ENCODE results near the gene LIN54. TPM values are rescaled to one million over a fixed set of nuclear protein-coding genes. Genes with fewer than 3 reads are reported as not detected.

The LIN54 gene
- total and polyA plus RNA-seq, 9 of the 15 experiments (the other 6 are each of a cell fraction or from before 2014, with no cell fraction given) = 2.2 to 22.5 (median 15.8) TPM

DNA sequence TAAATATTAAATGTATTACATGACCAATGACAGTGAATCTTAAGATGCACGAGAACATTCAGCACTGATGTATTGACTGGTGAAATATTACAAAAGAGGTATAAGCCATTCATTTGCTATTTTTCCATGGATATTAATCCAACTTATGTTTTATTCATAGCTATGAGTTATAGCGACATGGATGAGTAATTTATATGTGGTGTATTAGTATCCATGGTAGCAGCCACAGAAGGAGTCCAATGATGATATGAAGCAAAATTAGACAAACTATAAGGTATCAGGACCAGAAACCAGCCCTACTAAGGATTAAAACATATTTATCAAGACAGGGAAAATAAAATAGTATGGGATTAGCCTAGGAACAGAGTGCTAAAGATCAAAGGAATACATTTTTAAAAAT lies 59.4 kb downstream of the LIN54 start:
- Histone ChIP-seq H3K27ac (ENCODE audit: extremely low read depth, low read depth, low read length) (no peak overlapping the region), H3K4me1 (replicated peaks in 1 of 2; ENCODE audit: control insufficient read depth in 2 of 2, insufficient read depth in 2 of 2, low read length in 2 of 2) (no peaks in the 10 kb centered on the region), H3K9me3 (replicated peaks; ENCODE audit: control insufficient read depth, insufficient read depth, low read depth, low read length) (no peaks in the 10 kb centered on the region), H3K4me3 (no peak overlapping the region), H3K36me3 (ENCODE audit: control insufficient read depth, insufficient read depth, low read length) (peaks cover 8% of the 10 kb centered on the region; the same call in 1 of the 3 replicates), H4K20me1 (replicated peaks; ENCODE audit: control insufficient read depth, insufficient read depth, low read length) (no peaks in the 10 kb centered on the region), H2AFZ (ENCODE audit: low read depth, low read length) (no peak overlapping the region), H3K4me2 (ENCODE audit: insufficient read depth, low read length) (no peak overlapping the region), H3K27me3 (ENCODE audit: control insufficient read depth in 2 of 2, insufficient read depth in 2 of 2, low read length in 2 of 2) (no peaks in the 10 kb centered on the region), H3K79me2 (ENCODE audit: control insufficient read depth, insufficient read depth, low read length) (peaks cover 2% of the 10 kb centered on the region; the same call in 1 of the 3 replicates), H3K9me1 (ENCODE audit: control insufficient read depth, insufficient read depth, low read length) (no peaks in the 10 kb centered on the region), H3K9ac (ENCODE audit: insufficient read depth in 1 of 2, low read depth in 2 of 2, low read length in 2 of 2) (no peak overlapping the region)
- ChIA-PET POLR2A (interaction anchor here (0.5 to 1.0 kb wide), 3 partner anchors 13 to 101 kb away, joined by 3 read pairs; no protein-coding TSS in a partner anchor), CTCF (ENCODE audit: low intra/inter-chr PET ratio) (no interaction called here)
- no peak for TF ChIP-seq PCBP2 (IDR thresholded peaks at IDR 0.05; ENCODE audit: low read depth, low read length, poor library complexity, severe bottlenecking)
- no peak for TF ChIP-seq PYGO2 (tag; IDR thresholded peaks at IDR 0.05)
- no peak for TF ChIP-seq WHSC1 (IDR thresholded peaks at IDR 0.05; ENCODE audit: low read length)
- no peak for TF ChIP-seq SMAD1 (IDR thresholded peaks at IDR 0.05; ENCODE audit: low read depth, low read length, partially characterized antibody)
- no peak for TF ChIP-seq HMG20A (CRISPR knock-in tag; conservative IDR thresholded peaks at IDR 0.05)
- TF ChIP-seq, protein P1, sequence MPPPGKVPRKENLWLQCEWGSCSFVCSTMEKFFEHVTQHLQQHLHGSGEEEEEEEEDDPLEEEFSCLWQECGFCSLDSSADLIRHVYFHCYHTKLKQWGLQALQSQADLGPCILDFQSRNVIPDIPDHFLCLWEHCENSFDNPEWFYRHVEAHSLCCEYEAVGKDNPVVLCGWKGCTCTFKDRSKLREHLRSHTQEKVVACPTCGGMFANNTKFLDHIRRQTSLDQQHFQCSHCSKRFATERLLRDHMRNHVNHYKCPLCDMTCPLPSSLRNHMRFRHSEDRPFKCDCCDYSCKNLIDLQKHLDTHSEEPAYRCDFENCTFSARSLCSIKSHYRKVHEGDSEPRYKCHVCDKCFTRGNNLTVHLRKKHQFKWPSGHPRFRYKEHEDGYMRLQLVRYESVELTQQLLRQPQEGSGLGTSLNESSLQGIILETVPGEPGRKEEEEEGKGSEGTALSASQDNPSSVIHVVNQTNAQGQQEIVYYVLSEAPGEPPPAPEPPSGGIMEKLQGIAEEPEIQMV (tag; conservative IDR thresholded peaks at IDR 0.05; ENCODE audit: low read depth) = no peak
- TF ChIP-seq ZBTB43 (CRISPR knock-in tag; IDR thresholded peaks at IDR 0.05) = no peak
- no peak for TF ChIP-seq ZNF133 (CRISPR knock-in tag; IDR thresholded peaks at IDR 0.05)
- TF ChIP-seq SRSF3 (IDR thresholded peaks at IDR 0.05; ENCODE audit: insufficient read depth, low read length) = no peak
- intact Hi-C loops (cut with micrococcal nuclease) = no loop called here
- BruUV-seq (replicated peaks) = no TSS peak
- in situ Hi-C loops (cut with MboI) = no loop called here
- FAIRE-seq (no peak), ATAC-seq (no peak), DNase-seq (ENCODE audit: extremely low read depth in 1 of 4, low spot score in 3 of 4) (no peak)
- WGBS (ENCODE audit: insufficient coverage, low coverage, missing lambda C conversion rate) = 82% methylated on average over 2 of the region's 2 CpGs
